ENCODE data around the gene PADI4.

DNA sequence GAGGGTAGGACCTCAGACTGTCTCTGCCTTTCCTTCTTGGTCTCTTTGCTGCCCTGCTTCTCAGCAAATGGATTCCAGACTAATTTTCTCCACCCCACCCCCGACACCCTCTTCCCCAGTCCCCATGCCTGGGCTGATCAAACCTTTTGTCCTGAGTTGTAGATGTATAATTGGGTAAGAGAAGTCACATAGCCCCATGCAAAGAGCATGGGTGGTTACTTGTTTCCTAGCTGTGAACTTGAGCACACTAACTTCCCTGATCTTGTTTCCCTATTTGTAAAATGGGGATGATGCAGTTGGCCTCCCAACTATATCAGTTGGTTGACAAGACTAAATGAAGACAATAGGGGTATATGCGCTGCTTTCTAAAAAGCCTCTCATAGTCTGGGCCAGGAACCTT, 73.2 kb downstream of the PADI4 start:
- no peak for TF ChIP-seq ELK1 (IDR thresholded peaks at IDR 0.05; ENCODE audit: borderline replicate concordance, low read depth, low read length)
- TF ChIP-seq, protein P1, sequence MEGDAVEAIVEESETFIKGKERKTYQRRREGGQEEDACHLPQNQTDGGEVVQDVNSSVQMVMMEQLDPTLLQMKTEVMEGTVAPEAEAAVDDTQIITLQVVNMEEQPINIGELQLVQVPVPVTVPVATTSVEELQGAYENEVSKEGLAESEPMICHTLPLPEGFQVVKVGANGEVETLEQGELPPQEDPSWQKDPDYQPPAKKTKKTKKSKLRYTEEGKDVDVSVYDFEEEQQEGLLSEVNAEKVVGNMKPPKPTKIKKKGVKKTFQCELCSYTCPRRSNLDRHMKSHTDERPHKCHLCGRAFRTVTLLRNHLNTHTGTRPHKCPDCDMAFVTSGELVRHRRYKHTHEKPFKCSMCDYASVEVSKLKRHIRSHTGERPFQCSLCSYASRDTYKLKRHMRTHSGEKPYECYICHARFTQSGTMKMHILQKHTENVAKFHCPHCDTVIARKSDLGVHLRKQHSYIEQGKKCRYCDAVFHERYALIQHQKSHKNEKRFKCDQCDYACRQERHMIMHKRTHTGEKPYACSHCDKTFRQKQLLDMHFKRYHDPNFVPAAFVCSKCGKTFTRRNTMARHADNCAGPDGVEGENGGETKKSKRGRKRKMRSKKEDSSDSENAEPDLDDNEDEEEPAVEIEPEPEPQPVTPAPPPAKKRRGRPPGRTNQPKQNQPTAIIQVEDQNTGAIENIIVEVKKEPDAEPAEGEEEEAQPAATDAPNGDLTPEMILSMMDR (conservative IDR thresholded peaks at IDR 0.05; ENCODE audit: low read depth, low read length), result no peak
- TF ChIP-seq MAZ (IDR thresholded peaks at IDR 0.05; ENCODE audit: borderline replicate concordance, low read depth, low read length), result no peak
- TF ChIP-seq MXI1 (IDR thresholded peaks at IDR 0.05; ENCODE audit: borderline replicate concordance, low read depth, low read length), result no peak
- TF ChIP-seq, protein P2, sequence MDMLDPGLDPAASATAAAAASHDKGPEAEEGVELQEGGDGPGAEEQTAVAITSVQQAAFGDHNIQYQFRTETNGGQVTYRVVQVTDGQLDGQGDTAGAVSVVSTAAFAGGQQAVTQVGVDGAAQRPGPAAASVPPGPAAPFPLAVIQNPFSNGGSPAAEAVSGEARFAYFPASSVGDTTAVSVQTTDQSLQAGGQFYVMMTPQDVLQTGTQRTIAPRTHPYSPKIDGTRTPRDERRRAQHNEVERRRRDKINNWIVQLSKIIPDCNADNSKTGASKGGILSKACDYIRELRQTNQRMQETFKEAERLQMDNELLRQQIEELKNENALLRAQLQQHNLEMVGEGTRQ (IDR thresholded peaks at IDR 0.05; ENCODE audit: low read depth, low read length), result no peak
- TF ChIP-seq RCOR1 (IDR thresholded peaks at IDR 0.05; ENCODE audit: insufficient replicate concordance, low read length), result no peak
- TF ChIP-seq POLR2A (IDR thresholded peaks at IDR 0.05; ENCODE audit: low read depth, low read length), result no peak
- no peak for TF ChIP-seq MAFK (IDR thresholded peaks at IDR 0.05; ENCODE audit: low read depth, low read length)
- TF ChIP-seq RAD21 (IDR thresholded peaks at IDR 0.05; ENCODE audit: low read length), result no peak

All from IMR-90 (cell line).